Measurements from ENCODE around the gene MYO1G. TPM values are rescaled to one million over a fixed set of nuclear protein-coding genes. Genes with fewer than 3 reads are reported as not detected.
"Not testable (repeated sequence)": the region's sequence is repeated elsewhere in the genome, so short reads cannot be mapped to it uniquely, and the experiment has no call there.

Gene MYO1G
- total RNA-seq, 4 donors from 2014 or later: 2.7 to 14.9 (median 5.0) TPM

- Histone ChIP-seq H3K36me3 (no peaks in the 10 kb centered on the region), H3K4me3 (no peak overlapping the region), H3K27ac (peak overlapping the region in 3 of 4 donors; percentile 23 to 27 (median 25)), H3K9me3 (no peaks in the 10 kb centered on the region), H3K27me3 (no peaks in the 10 kb centered on the region), H3K4me1 (peaks cover 0 to 19% (median 3%) of the 10 kb centered on the region in 4 donors)
- DNase-seq: no peak
- TF ChIP-seq POLR2A (IDR thresholded peaks at IDR 0.05) (no peak), CTCF (IDR thresholded peaks at IDR 0.05) (no peak)
These were observed 16.2 kb upstream of the MYO1G start for GRCh38 chr7:44994877-44995554.

GRCh38 chr7:44992004-44992795, 13.4 kb upstream of the MYO1G start:
- H3K27ac ChIP-seq, H3K4me3 ChIP-seq, DNase-seq, H3K36me3 ChIP-seq, H3K9me3 ChIP-seq, H3K27me3 ChIP-seq: not testable (repeated sequence)
- peaks cover 0 to 13% (median 0%) of the 10 kb centered on the region in 4 donors for H3K4me1 ChIP-seq

- Histone ChIP-seq H3K4me3 (no peak overlapping the region), H3K27ac (no peak overlapping the region), H3K4me1 (peaks cover 0 to 3% (median 2%) of the 10 kb centered on the region in 4 donors), H3K9me3 (no peaks in the 10 kb centered on the region), H3K27me3 (no peaks in the 10 kb centered on the region), H3K36me3 (no peaks in the 10 kb centered on the region)
- DNase-seq: no peak
- TF ChIP-seq POLR2A (IDR thresholded peaks at IDR 0.05) (no peak), CTCF (IDR thresholded peaks at IDR 0.05) (no peak)
These were observed 11.6 kb upstream of the MYO1G start for GRCh38 chr7:44990109-44991023.

GRCh38 chr7:44989132-44989531, 10.3 kb upstream of the MYO1G start:
- no peaks in the 10 kb centered on the region for H3K27me3 ChIP-seq
- H3K9me3 ChIP-seq: no peaks in the 10 kb centered on the region
- no peak overlapping the region for H3K4me3 ChIP-seq
- peaks cover 0 to 4% (median 0%) of the 10 kb centered on the region in 3 donors for H3K36me3 ChIP-seq
- H3K4me1 ChIP-seq: peaks cover 0 to 8% (median 3%) of the 10 kb centered on the region in 4 donors
- TF ChIP-seq CTCF (IDR thresholded peaks at IDR 0.05) (no peak), POLR2A (IDR thresholded peaks at IDR 0.05) (no peak)
- no peak for DNase-seq
- no peak overlapping the region for H3K27ac ChIP-seq

- peaks cover 0 to 8% (median 0%) of the 10 kb centered on the region in 3 donors for H3K36me3 ChIP-seq
- H3K9me3 ChIP-seq: no peaks in the 10 kb centered on the region
- no peak for DNase-seq
- peaks cover 0 to 8% (median 3%) of the 10 kb centered on the region in 4 donors for H3K4me1 ChIP-seq
- no peak for TF ChIP-seq POLR2A (IDR thresholded peaks at IDR 0.05)
- TF ChIP-seq CTCF (IDR thresholded peaks at IDR 0.05): no peak
- H3K4me3 ChIP-seq: no peak overlapping the region
- H3K27me3 ChIP-seq: no peaks in the 10 kb centered on the region
- H3K27ac ChIP-seq: no peak overlapping the region
These were observed 9.9 kb upstream of the MYO1G start for GRCh38 chr7:44988701-44989100.

Measured in Peyer's patch (tissue), 4 donors.